ENCODE data around the gene WDR83.
"Not testable (repeated sequence)": the region's sequence is repeated elsewhere in the genome, so short reads cannot be mapped to it uniquely, and the experiment has no call there.

WDR83 gene

GRCh38 chr19:12687496-12688196, 21.0 kb downstream of the WDR83 start, which contains the start of gene GNG14:
Gene GNG14, plus strand, starts transcription at chr19:12687998. Its CDS starts 51 bp downstream, at chr19:12688049.
- no peak for DNase-seq

- DNase-seq = no peak
These were observed 22.4 kb downstream of the WDR83 start for GRCh38 chr19:12689012-12689411.

DNA sequence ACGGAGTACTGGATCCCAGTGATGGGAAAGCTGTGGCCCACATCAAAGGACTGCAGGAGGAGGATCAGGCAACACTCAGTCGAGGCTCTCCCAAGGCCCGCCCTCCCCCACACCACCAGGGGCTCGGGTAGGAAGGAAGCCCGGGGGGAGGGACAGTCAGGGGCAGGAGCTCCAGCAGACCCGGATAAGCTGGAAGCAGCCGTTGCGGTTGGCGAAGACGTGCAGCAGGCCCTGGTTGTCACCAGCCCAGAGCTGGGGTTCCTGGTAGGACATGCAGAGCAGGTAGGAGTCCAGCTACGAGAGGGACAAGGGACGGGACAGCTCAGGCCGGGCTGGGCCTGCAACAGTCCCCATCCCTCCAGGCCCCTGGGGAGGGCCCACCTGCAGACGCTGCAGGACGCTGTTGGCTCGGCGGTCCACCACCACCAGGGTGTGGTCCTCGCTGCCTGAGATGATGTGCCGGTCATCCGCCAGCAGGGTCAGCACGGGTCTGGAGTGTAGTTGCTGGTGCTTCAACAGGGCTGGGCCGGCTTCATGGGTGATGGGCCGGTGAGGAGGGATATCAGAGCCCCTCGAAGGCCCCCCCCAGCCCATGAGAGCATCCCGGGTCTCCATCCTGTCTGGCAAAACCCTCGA, 23.1 kb downstream of the WDR83 start:
- no peak for DNase-seq

- DNase-seq = no peak
These were observed 26.4 kb downstream of the WDR83 start for GRCh38 chr19:12692960-12693359.

DNA sequence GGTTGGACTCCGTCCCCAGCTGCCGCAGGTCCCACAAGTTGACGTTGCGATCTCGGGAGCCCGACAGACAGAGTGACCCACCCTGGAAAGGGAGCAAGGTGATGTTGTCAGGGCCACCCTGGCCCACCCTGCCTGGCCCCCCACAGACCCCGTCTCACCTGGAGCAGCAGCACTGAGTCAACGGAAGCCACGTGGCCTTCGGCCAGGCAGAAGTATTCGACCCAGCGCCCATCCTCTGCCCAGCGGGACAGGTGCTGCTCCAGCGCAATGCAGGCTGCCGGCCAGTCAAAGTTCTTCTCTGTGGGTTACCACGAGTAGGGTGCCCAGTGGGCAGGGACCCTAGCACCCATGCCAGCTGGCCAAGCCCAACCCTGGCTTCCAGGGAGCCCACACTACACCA, 28.0 kb downstream of the WDR83 start:
- DNase-seq = no peak

DNA sequence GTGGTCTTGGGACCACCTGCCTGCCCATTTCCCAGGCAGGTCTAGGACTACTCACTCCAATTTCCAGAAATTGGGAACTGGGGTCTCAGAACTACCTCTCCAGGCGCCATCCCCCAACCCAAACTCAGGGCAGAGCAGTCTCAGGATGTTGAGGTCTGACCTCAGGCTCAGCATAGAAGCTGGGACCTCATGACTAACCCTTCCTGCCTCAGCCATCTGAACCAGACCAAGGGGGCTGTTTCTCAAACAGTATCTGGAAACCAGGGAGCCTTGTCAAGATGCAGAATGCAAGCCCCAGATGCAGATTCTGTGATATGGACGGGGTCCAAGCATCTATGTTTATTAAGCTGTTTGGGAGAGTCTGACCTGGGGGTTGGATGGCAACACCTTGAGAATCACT, 28.5 kb downstream of the WDR83 start:
- no peak for DNase-seq

- no peak for DNase-seq
These were observed 28.9 kb downstream of the WDR83 start for GRCh38 chr19:12695514-12695913.

DNA sequence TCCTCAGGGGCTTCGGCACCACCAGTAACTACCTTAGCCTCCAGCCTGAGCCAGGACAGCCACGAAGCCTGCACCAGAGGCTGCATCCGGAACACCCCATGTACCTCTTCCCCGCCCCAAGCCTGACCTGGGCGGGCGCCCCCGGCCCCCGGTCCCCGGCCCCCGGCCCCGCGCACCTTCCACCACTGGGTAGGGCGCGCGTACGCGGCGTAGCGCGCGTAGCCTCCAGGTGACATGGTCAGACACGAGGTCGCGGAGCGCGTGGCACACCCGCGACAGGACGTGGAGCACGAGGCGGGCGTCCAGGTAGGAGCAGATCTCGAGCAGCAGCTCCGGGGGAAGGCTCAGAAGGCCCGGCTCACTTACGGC, 29.4 kb downstream of the WDR83 start:
- no peak for DNase-seq

DNA sequence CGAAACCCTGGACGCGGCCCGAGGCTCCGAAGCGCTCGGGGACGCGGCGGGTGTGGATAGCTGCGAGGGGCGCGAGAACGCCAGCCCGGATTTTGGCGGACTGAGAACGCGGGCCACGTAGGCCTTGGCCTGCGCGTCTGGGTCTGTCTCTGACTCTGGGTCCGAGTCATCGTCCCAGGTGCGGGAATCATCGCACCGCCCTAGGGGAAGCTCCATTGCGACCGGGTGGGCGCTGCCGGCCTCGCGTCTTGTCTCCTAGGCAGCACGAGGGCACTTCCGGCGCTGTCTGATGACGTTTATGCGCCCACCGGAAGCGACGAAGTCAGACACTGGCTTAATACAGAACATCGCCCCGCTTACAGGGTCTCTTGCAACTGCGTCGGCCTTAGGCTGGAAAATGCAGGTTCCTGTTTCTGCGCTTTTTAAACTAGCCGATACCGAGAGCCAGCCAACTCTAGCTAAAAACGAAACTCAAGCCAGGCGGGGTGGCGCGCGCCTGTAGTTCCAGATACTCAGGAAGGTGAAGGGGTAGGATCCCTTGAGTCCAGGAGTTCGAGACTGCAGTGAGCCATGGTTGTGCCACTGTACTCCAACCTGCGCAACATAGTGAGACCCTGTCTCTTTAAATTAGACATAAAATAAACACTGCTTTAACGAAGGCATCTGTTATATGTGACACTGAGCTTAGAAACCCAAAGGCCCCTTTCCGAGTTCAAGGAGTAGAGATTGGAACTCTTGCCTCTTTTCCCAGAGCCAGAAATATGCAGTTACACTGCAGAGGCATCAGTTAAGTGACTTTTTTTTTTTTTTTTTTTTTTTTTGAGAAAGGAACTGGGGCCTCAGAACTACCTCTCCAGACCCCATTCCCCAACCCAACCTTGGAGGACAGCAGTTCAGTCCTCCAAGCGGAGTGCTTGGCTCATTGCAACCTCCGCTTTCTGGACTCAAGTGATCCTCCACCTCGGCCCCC, 30.0 kb downstream of the WDR83 start, which contains the start of gene FBXW9:
Gene FBXW9 (minus strand): TSS at position 266 of the 970 bp plus-strand sequence. CDS start 50 bp downstream, at position 216.
- peak in 1 of 2 experiments; percentile 73 for DNase-seq

DNA sequence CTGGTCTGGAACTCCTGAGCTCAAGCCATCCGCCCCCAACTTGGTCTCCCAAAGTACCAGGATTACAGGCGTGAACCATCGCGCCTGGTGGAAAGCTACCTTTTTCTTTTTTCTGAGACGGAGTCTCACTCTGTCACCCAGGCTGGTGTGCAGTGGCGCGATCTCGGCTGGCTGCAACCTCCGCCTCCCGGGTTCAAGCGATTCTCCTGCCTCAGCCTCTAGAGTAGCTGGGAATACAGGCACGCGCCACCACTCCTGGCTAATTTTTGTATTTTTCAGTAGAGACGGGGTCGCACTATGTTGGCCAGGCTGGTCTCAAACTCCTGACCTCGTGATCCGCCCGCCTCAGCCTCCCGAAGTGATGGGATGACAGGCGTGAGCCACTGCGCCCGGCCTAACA, 30.8 kb downstream of the WDR83 start:
- DNase-seq = not testable (repeated sequence)

- DNase-seq = no peak
These were observed 31.5 kb downstream of the WDR83 start for GRCh38 chr19:12698138-12698537.

DNA sequence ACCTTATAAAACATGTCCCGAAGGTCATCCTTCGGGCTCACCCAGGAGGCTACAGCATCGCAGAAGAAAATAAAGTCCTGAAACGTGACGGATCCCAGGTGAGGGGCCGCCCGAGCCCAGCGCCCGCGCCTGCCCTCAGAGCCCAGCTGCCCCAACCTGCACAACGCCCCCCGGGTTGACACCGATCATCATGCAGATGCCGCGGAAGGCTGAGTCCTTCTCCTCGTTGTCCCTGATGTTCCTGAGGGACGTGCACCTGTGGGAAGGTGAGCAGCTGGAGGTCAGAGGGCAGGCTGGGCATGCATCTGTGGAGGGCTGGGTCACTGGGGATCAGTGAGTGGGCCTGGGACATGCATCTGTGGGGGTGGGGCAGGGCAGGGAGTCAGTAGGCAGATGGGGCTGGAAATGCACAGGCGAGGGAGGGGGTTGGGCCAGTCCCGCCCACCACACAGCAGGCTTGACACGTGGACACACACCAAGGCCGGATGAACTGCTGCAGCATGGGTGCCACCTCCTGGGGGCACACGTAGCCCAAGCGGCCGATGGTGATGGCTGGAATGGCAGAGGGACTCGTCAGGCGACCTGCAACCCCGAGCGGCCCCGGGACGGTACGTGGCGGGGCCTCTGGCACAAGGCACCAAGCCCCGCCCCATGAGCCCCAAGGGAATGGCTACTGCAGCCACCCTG, 35.1 kb downstream of the WDR83 start:
- no peak for DNase-seq

DNA sequence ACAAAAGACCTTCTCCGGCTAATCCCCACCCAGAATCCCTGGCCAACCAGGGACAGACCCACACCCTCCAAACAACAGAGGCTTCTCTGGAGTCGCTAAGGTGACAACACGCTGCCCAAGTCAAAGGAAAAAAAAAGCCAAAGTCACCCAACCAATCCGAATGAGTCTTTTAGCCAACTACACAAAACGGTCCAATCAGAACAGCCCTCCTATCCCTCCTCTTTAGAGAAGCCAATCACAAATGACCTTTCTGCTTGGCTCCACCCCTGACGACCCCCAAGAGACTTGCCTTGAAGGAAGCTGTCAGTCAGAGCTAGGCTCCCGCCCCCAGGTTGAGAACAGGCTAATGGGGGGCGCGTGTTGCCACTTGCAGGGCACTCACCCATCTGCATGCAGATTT, 36.4 kb downstream of the WDR83 start:
- no peak for DNase-seq

- DNase-seq = no peak
These were observed 38.6 kb downstream of the WDR83 start for GRCh38 chr19:12705169-12705568.

DNA sequence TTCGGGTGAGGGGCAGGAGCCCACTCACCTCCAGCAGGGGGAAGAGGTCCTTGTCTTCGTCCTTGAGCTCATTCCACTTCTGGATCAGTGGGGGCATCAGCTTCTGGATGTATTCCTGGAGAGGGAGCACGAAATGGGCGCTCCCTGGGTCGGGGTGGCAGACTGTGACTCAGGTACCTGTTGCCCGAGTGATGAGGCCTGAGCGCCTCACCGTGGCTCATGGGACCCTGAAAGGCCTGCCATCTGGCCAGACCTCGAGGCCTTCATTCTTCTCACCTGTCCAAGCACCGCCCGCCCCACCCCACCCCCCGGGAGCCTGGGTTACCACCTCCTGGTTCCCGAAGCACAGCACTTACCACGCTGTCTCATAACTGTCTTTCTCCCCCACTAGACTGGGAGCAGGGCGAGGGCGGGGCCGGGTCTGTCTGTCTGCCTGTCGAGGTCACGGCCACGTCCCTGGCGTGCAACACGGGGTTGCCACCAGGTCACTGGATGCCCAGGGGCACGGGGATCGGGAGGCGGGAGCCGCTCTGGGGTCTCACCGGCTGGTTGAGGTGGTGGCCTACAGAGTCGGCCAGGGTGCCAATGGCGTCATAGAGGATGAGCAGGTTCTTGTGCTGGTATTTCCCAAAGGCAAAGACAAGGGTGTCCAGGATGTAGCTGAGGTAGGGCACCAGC, 39.2 kb downstream of the WDR83 start:
- no peak for DNase-seq

- no peak for DNase-seq
These were observed 39.7 kb downstream of the WDR83 start for GRCh38 chr19:12706332-12706718.

DNA sequence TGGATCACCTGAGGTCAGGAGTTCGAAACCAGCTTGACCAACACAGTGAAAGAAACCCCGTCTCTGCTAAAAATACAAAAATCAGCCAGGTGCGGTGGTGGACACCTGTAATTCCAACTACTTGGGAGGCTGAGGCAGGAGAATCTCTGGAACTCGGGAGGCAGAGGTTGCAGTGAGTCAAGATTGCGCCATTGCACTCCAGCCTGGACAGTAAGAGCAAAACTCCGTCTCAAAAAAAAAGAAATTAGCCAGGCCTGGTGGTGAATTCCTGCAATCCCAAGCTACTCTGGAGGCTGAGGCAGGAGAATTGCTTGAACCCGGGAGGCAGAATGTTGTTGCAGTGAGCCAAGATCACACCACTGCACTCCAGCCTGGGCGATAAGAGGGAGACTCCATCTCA, 42.0 kb downstream of the WDR83 start:
- DNase-seq = no peak

DNA sequence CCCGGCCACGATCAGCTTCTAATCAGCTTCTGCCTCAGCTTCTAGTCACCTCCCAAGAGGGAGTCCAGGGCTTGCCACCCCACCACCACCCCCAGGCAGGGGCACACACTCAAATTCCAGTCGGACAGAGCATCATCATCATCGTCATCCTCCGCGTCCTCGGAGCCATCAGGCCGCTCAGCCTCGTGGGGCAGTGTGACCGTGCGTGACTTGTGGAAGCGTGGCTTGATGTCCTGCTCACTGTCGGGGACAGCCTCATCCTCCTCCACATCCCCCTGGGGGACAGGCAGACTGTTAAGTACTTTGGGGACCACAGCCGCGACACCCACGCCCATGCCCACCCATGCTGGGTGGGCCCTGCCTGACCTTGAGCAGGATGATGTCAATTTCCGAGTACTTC, 44.6 kb downstream of the WDR83 start:
- DNase-seq = no peak

GRCh38 chr19:12712077-12712476, 45.5 kb downstream of the WDR83 start:
- not testable (repeated sequence) for DNase-seq

DNA sequence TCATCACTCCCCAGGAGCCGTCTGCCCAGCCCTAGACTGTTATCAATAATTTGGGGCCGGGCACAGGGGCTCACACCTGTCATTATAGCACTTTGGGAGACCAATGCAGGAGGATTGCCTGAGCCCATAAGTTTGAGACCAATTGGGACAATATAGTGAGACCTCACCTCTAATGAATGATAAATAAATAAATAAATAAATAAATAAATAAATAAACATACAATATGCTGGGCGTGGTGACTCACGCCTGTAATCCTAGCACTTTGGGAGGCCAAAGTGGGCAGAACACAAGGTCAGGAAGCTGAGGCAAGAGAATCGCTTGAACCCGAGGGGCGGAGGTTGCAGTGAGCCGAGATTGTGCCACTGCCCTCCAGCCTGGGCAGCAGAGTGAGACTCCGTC, 46.7 kb downstream of the WDR83 start:
- DNase-seq = not testable (repeated sequence)

- no peak for DNase-seq
These were observed 48.5 kb downstream of the WDR83 start for GRCh38 chr19:12715102-12715501.

DNA sequence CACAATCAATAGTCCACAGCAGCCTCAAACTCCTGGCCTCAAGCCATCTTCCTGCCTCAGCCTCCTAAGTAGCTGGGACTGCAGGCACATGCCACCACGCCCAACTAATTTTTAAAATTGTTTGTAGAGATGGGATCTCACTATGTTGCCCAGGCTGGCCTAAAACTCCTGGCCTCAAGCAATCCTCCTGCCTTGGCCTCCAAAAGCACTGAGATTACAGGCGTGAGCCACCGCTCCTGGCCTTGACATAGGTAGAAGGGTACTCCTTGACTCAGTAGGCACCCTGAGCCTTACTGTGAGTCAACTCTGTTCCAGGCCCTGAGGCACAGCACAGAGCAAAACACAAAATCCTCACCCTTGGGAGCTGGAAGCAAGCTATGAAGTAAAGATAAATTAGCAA, 49.3 kb downstream of the WDR83 start:
- DNase-seq = no peak
